Measurements from ENCODE around the gene GFRA1. TPM values are rescaled to one million over a fixed set of nuclear protein-coding genes. Genes with fewer than 3 reads are reported as not detected.

Gene GFRA1
- total RNA-seq, 1 donor, result not detected

DNA sequence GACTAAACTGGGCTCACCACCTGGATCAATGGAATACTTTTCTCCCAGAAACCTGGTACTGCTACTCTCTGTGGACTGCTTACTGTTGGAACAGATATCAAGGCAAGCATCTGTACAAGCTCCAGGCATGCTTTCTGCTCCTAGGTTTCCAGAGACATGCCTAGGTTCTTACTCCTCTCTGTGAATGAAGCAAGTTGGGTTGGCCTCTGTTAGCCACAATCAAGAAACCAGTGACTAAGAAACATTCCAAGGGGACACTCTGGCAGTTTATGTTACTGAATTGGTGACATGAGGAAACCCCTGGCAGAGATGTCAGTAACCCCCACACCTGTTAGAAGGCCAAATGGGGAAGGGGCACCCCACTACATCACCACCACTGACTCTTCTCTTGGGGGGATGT, 121.9 kb downstream of the GFRA1 start:
- Histone ChIP-seq H3K27me3 (ENCODE audit: insufficient read depth, low read length) (no peaks in the 10 kb centered on the region), H3K4me3 (ENCODE audit: low read length) (no peak overlapping the region), H3K4me1 (ENCODE audit: insufficient read depth, low read length) (no peaks in the 10 kb centered on the region), H3K9me3 (ENCODE audit: low read depth, low read length) (no peaks in the 10 kb centered on the region)

DNA sequence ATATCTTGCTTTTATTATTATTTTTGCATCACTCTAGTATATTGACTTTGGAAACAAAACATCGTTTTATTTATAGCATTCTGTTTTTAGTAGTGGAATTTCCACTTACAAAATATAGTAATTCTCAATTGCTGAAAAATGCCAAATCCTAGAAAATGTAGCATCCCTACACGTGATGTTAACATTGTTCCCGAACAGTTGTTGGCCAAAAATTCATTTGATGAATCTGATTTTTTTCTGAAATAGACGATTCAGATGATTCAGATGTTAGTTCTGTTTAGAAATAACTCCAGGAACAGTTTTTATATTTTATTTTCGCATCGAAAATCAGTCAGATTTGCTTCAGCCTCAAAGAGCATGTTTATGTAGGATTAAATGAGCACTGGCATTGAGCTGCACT, 122.4 kb downstream of the GFRA1 start:
- Histone ChIP-seq H3K9me3 (ENCODE audit: low read depth, low read length) (no peaks in the 10 kb centered on the region), H3K27me3 (ENCODE audit: insufficient read depth, low read length) (no peaks in the 10 kb centered on the region), H3K4me1 (ENCODE audit: insufficient read depth, low read length) (no peaks in the 10 kb centered on the region), H3K4me3 (ENCODE audit: low read length) (no peak overlapping the region)

DNA sequence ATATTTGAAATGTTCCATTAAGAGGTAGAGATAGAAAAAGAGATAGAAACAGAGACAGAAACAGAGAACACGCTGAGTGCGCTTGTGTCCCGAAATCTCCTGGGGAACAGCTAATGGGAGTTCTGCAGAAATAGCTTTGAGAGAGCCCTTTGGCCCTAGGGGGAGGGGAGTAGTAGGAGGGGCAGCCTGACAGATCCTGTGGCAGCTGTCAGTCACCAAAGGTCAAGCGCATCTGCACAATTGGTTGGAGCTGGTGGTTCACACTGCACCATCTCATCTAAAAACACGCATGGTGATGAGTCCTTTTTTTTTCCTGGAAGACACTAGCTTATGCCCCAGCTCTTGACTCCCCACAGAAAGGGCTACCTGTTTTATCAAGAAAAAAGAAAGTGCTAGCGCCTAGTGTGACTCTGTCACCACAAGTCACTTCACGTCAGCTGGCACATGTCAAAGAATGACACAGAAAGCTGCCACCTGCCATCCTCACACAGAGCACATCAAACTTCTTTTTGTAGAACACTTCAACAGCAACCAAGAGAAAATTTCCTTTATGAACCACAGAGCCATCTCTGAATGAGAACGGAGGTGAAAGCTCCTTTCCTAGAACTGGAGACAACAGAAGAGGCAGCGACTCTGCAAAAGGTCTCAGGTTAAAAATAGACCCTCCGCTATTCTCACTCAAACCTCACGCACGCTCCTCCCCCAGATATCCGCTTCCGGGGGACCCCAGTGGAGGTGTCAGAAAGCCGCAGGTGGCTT, 125.7 kb downstream of the GFRA1 start:
- no peaks in the 10 kb centered on the region for H3K4me1 ChIP-seq (ENCODE audit: insufficient read depth, low read length)
- no peak overlapping the region for H3K4me3 ChIP-seq (ENCODE audit: low read length)
- H3K27me3 ChIP-seq (ENCODE audit: insufficient read depth, low read length), result no peaks in the 10 kb centered on the region
- no peaks in the 10 kb centered on the region for H3K9me3 ChIP-seq (ENCODE audit: low read depth, low read length)

GRCh38 chr10:116146372-116147140, 126.5 kb downstream of the GFRA1 start:
- no peaks in the 10 kb centered on the region for H3K4me1 ChIP-seq (ENCODE audit: insufficient read depth, low read length)
- no peak overlapping the region for H3K4me3 ChIP-seq (ENCODE audit: low read length)
- no peaks in the 10 kb centered on the region for H3K27me3 ChIP-seq (ENCODE audit: insufficient read depth, low read length)
- H3K9me3 ChIP-seq (ENCODE audit: low read depth, low read length), result no peaks in the 10 kb centered on the region

GRCh38 chr10:116143673-116144222, 129.3 kb downstream of the GFRA1 start:
- no peaks in the 10 kb centered on the region for H3K27me3 ChIP-seq (ENCODE audit: insufficient read depth, low read length)
- H3K4me3 ChIP-seq (ENCODE audit: low read length), result no peak overlapping the region
- no peaks in the 10 kb centered on the region for H3K4me1 ChIP-seq (ENCODE audit: insufficient read depth, low read length)
- no peaks in the 10 kb centered on the region for H3K9me3 ChIP-seq (ENCODE audit: low read depth, low read length)

DNA sequence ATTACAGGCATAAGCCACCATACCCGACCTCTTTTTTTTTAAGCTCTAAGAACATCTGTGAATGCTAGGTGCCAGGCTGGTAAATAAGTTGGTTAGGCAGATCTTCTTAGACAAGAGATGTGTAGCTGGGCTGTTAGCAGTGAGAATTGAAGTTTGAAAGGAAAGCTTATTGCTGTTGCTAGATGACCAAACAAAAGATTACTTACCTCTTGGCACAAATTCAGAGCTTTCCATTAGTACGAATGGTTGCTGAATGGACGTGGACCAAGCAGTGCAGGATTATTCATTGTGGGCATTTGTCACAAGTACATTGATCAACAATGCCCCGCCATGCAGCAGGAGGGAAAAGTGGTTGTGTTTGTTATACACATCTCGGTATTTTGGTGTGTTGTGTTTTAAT, 131.2 kb downstream of the GFRA1 start:
- no peaks in the 10 kb centered on the region for H3K4me1 ChIP-seq (ENCODE audit: insufficient read depth, low read length)
- no peak overlapping the region for H3K4me3 ChIP-seq (ENCODE audit: low read length)
- H3K9me3 ChIP-seq (ENCODE audit: low read depth, low read length), result no peaks in the 10 kb centered on the region
- H3K27me3 ChIP-seq (ENCODE audit: insufficient read depth, low read length), result no peaks in the 10 kb centered on the region

DNA sequence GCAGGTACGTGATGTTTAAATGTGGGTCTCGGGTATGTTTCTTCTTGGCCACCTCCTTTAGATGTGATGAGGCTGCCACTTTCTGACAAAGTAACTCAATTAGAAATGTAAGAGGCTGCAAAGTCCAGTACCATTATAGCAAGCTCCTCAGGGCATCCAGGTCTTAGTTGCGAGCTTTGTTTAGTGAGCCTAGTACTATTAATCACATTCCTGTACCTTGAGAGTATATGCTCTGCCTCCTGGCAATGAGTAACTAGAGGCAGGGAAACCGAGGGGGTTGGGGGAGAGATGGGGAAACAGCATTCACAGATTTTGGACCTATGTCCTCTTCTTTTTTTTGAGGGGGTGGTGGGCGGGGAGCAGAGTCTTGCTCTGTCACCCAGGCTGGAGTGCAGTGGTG, 131.8 kb downstream of the GFRA1 start:
- Histone ChIP-seq H3K4me1 (ENCODE audit: insufficient read depth, low read length) (no peaks in the 10 kb centered on the region), H3K27me3 (ENCODE audit: insufficient read depth, low read length) (no peaks in the 10 kb centered on the region), H3K9me3 (ENCODE audit: low read depth, low read length) (no peaks in the 10 kb centered on the region), H3K4me3 (ENCODE audit: low read length) (no peak overlapping the region)

DNA sequence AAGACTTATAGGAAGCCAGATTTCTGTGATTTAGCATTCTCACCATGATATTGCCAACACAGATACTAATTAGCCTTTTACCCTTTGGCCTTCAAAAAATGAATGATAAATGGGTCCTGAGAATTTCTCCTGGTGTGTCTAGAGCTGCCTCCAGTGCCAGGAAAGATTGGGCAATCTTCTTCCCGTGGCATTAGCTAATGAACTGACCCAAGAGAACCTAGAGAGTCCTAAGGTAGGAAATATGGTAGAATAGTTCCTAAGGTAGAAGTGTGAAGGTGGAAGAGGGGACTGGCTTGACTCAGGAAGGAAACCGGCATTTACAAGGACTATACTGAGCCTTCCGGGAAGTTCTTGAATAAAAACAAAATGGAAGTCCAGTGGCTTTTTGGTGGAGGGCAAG, 133.1 kb downstream of the GFRA1 start:
- Histone ChIP-seq H3K4me3 (ENCODE audit: low read length) (no peak overlapping the region), H3K27me3 (ENCODE audit: insufficient read depth, low read length) (no peaks in the 10 kb centered on the region), H3K4me1 (ENCODE audit: insufficient read depth, low read length) (no peaks in the 10 kb centered on the region), H3K9me3 (ENCODE audit: low read depth, low read length) (no peaks in the 10 kb centered on the region)

- no peak overlapping the region for H3K4me3 ChIP-seq (ENCODE audit: low read length)
These were observed 134.1 kb downstream of the GFRA1 start for GRCh38 chr10:116138897-116139296.

GRCh38 chr10:116136261-116136660, 136.7 kb downstream of the GFRA1 start:
- Histone ChIP-seq H3K4me3 (ENCODE audit: low read length) (no peak overlapping the region), H3K9me3 (ENCODE audit: low read depth, low read length) (no peaks in the 10 kb centered on the region), H3K27me3 (ENCODE audit: insufficient read depth, low read length) (no peaks in the 10 kb centered on the region), H3K4me1 (ENCODE audit: insufficient read depth, low read length) (no peaks in the 10 kb centered on the region)

More at GRCh38 chr10:116138897-116139296, 134.1 kb downstream of the GFRA1 start:
- Histone ChIP-seq H3K9me3 (ENCODE audit: low read depth, low read length) (no peaks in the 10 kb centered on the region), H3K4me1 (ENCODE audit: insufficient read depth, low read length) (no peaks in the 10 kb centered on the region), H3K27me3 (ENCODE audit: insufficient read depth, low read length) (no peaks in the 10 kb centered on the region)

GRCh38 chr10:116134322-116134721, 138.7 kb downstream of the GFRA1 start:
- Histone ChIP-seq H3K27me3 (ENCODE audit: insufficient read depth, low read length) (no peaks in the 10 kb centered on the region), H3K9me3 (ENCODE audit: low read depth, low read length) (no peaks in the 10 kb centered on the region), H3K4me3 (ENCODE audit: low read length) (no peak overlapping the region), H3K4me1 (ENCODE audit: insufficient read depth, low read length) (no peaks in the 10 kb centered on the region)

DNA sequence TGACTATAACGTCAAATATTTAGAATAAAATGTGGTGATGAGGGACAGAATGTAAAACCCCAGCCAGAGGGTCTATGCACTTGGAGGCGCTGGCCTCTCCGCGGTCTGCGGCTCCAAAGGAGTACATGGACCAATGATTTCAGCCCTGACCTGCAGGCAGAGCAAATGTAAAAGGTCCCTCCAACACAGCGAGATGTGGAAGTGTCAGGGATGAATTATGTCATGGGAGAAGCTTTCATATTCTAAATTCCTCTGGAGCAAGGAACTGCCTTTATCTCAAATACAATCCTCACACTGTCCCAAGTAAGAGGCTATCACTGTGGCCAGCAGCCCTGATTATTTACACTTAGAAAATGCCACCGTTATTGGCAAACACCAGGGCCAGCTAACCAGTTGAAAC, 139.4 kb downstream of the GFRA1 start:
- Histone ChIP-seq H3K4me3 (ENCODE audit: low read length) (no peak overlapping the region), H3K4me1 (ENCODE audit: insufficient read depth, low read length) (no peaks in the 10 kb centered on the region), H3K9me3 (ENCODE audit: low read depth, low read length) (no peaks in the 10 kb centered on the region), H3K27me3 (ENCODE audit: insufficient read depth, low read length) (no peaks in the 10 kb centered on the region)

DNA sequence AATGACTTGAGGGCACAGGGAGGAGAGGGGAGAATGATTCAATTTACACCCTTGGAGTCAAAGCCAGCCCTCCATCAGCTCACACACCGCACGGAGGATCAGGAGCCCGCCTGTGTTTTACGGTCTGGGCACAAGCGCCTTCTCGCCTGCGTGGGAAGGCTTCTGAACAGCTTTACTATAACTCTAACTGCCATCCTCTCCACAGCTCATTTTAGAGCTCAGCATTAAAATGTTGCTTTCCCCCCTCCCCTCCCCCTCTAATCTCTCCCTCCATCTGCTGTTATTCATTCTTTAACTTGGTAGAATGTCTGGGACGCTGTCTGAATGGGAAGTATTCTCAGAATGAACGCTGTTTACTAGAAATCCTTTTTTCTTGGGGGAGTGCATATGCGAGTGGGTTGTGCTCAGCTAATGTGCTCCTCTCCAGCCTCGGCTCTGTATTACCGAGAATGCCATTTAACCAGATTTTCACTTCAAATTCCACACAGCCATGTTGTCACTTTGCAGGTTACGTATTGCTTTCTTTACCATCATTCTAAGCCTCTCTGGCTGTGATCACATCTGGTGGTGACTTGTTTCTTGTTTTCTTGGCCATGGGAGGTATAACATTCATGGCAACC, 140.1 kb downstream of the GFRA1 start:
- Histone ChIP-seq H3K4me1 (ENCODE audit: insufficient read depth, low read length) (no peaks in the 10 kb centered on the region), H3K27me3 (ENCODE audit: insufficient read depth, low read length) (no peaks in the 10 kb centered on the region), H3K9me3 (ENCODE audit: low read depth, low read length) (no peaks in the 10 kb centered on the region), H3K4me3 (ENCODE audit: low read length) (no peak overlapping the region)

GRCh38 chr10:116130006-116130405, 143.0 kb downstream of the GFRA1 start:
- H3K4me1 ChIP-seq (ENCODE audit: insufficient read depth, low read length), result no peaks in the 10 kb centered on the region
- no peaks in the 10 kb centered on the region for H3K27me3 ChIP-seq (ENCODE audit: insufficient read depth, low read length)

More at GRCh38 chr10:116130006-116130405, 143.0 kb downstream of the GFRA1 start:
- no peaks in the 10 kb centered on the region for H3K9me3 ChIP-seq (ENCODE audit: low read depth, low read length)
- no peak overlapping the region for H3K4me3 ChIP-seq (ENCODE audit: low read length)
